Measurements from ENCODE around the gene MRPL42. TPM values are rescaled to one million over a fixed set of nuclear protein-coding genes. Genes with fewer than 3 reads are reported as not detected.

The MRPL42 gene
- total and polyA plus RNA-seq, 2 donors (not counting 1 experiment from before 2014, with no cell fraction given) = 68.0 to 87.3 TPM

- Histone ChIP-seq H3K4me1 (ENCODE audit: control insufficient read depth, extremely low read depth, insufficient read depth, low read length) (no peaks in the 10 kb centered on the region), H2AFZ (ENCODE audit: low read length) (no peak overlapping the region), H4K20me1 (ENCODE audit: control insufficient read depth, extremely low read depth, insufficient read depth, low read length) (no peaks in the 10 kb centered on the region), H3K9me3 (ENCODE audit: control insufficient read depth, insufficient read depth, low read depth, low read length) (no peaks in the 10 kb centered on the region), H3K27me3 (ENCODE audit: control insufficient read depth, insufficient read depth, low read length) (no peaks in the 10 kb centered on the region), H3K9ac (ENCODE audit: insufficient read depth, low read length) (no peak overlapping the region), H3K4me3 (replicated peaks in 1 of 4; ENCODE audit: control extremely low read depth in 1 of 4, insufficient read depth in 1 of 4, low read depth in 3 of 4, low read length in 4 of 4) (no peak overlapping the region), H3K36me3 (ENCODE audit: control insufficient read depth, insufficient read depth, low read length) (no peaks in the 10 kb centered on the region), H3K4me2 (ENCODE audit: extremely low read depth, insufficient read depth, low read length) (no peak overlapping the region), H3K79me2 (ENCODE audit: control insufficient read depth, insufficient read depth, low read length) (no peaks in the 10 kb centered on the region), H3K27ac (ENCODE audit: insufficient read depth, low read length) (no peak overlapping the region)
- DNase-seq (ENCODE audit: low read depth in 2 of 2) = peak; percentile 41 to 58
- no peak for TF ChIP-seq CTCF (conservative IDR thresholded peaks at IDR 0.05 in 1 of 2, IDR thresholded peaks at IDR 0.05 in 1 of 2; ENCODE audit: low read depth in 1 of 2, low read length in 2 of 2)
- TF ChIP-seq EZH2 (IDR thresholded peaks at IDR 0.05; ENCODE audit: low read length, missing control alignments) = no peak
These were observed 54.1 kb downstream of the MRPL42 start for GRCh38 chr12:93521225-93522080.

GRCh38 chr12:93524386-93525133 is 57.2 kb downstream of the MRPL42 start:
- DNase-seq (ENCODE audit: low read depth in 2 of 2) = no peak
- Histone ChIP-seq H3K4me2 (ENCODE audit: extremely low read depth, insufficient read depth, low read length) (no peak overlapping the region), H2AFZ (ENCODE audit: low read length) (no peak overlapping the region), H3K9me3 (ENCODE audit: control insufficient read depth, insufficient read depth, low read depth, low read length) (no peaks in the 10 kb centered on the region), H3K4me3 (replicated peaks in 1 of 4; ENCODE audit: control extremely low read depth in 1 of 4, insufficient read depth in 1 of 4, low read depth in 3 of 4, low read length in 4 of 4) (no peak overlapping the region), H3K9ac (ENCODE audit: insufficient read depth, low read length) (no peak overlapping the region), H3K27ac (ENCODE audit: insufficient read depth, low read length) (no peak overlapping the region), H3K27me3 (ENCODE audit: control insufficient read depth, insufficient read depth, low read length) (no peaks in the 10 kb centered on the region), H3K36me3 (ENCODE audit: control insufficient read depth, insufficient read depth, low read length) (no peaks in the 10 kb centered on the region), H3K79me2 (ENCODE audit: control insufficient read depth, insufficient read depth, low read length) (no peaks in the 10 kb centered on the region), H4K20me1 (ENCODE audit: control insufficient read depth, extremely low read depth, insufficient read depth, low read length) (no peaks in the 10 kb centered on the region), H3K4me1 (ENCODE audit: control insufficient read depth, extremely low read depth, insufficient read depth, low read length) (peaks cover 2% of the 10 kb centered on the region)
- no peak for TF ChIP-seq EZH2 (IDR thresholded peaks at IDR 0.05; ENCODE audit: low read length, missing control alignments)
- no peak for TF ChIP-seq CTCF (conservative IDR thresholded peaks at IDR 0.05 in 1 of 2, IDR thresholded peaks at IDR 0.05 in 1 of 2; ENCODE audit: low read depth in 1 of 2, low read length in 2 of 2)

GRCh38 chr12:93526786-93527428 is 59.6 kb downstream of the MRPL42 start:
- H3K9ac ChIP-seq (ENCODE audit: insufficient read depth, low read length) = no peak overlapping the region
- peak; percentile 95 to 98 for DNase-seq (ENCODE audit: low read depth in 2 of 2)
- H3K9me3 ChIP-seq (ENCODE audit: control insufficient read depth, insufficient read depth, low read depth, low read length) = no peaks in the 10 kb centered on the region
- H3K4me3 ChIP-seq (replicated peaks in 1 of 4; ENCODE audit: control extremely low read depth in 1 of 4, insufficient read depth in 1 of 4, low read depth in 3 of 4, low read length in 4 of 4) = no peak overlapping the region
- H4K20me1 ChIP-seq (ENCODE audit: control insufficient read depth, extremely low read depth, insufficient read depth, low read length) = no peaks in the 10 kb centered on the region
- no peak overlapping the region for H3K27ac ChIP-seq (ENCODE audit: insufficient read depth, low read length)
- no peak overlapping the region for H2AFZ ChIP-seq (ENCODE audit: low read length)
- H3K4me1 ChIP-seq (ENCODE audit: control insufficient read depth, extremely low read depth, insufficient read depth, low read length) = peaks cover 2% of the 10 kb centered on the region
- H3K36me3 ChIP-seq (ENCODE audit: control insufficient read depth, insufficient read depth, low read length) = no peaks in the 10 kb centered on the region
- H3K79me2 ChIP-seq (ENCODE audit: control insufficient read depth, insufficient read depth, low read length) = no peaks in the 10 kb centered on the region
- H3K4me2 ChIP-seq (ENCODE audit: extremely low read depth, insufficient read depth, low read length) = no peak overlapping the region
- H3K27me3 ChIP-seq (ENCODE audit: control insufficient read depth, insufficient read depth, low read length) = no peaks in the 10 kb centered on the region
- TF ChIP-seq EZH2 (IDR thresholded peaks at IDR 0.05; ENCODE audit: low read length, missing control alignments) (no peak), CTCF (conservative IDR thresholded peaks at IDR 0.05 in 1 of 2, IDR thresholded peaks at IDR 0.05 in 1 of 2; ENCODE audit: low read depth in 1 of 2, low read length in 2 of 2) (no peak)

Data from fibroblast of lung (primary cell).